Natural killer cell (primary cell): Measurements from ENCODE around the gene SIK3. TPM values are rescaled to one million over a fixed set of nuclear protein-coding genes. Genes with fewer than 3 reads are reported as not detected.
A peak's percentile ranks its signal among the peaks of the same experiment; 100 is the strongest.
"Not testable (repeated sequence)": the region's sequence is repeated elsewhere in the genome, so short reads cannot be mapped to it uniquely, and the experiment has no call there.

Experiments
- ATAC-seq, 3 donors: fragments of 150-1000 bp in 2 of 3; fragments of 200-7000 bp in 1 of 3; cut with Tn5 transposase; 1 replicate in 1 of 3; 2 replicates in 2 of 3; pipeline ENCODE4 v1.10.0; 2021; ENCODE audit warnings: mild to moderate bottlenecking in 2 of 3, moderate library complexity in 2 of 3
- DNase-seq, 2 donors: peaks; one replicate each; pipeline versions ENCODE4 v3.0.0 to v3.0.0-alpha.2; 2013 to 2021; ENCODE audit warnings: mixed read lengths in 1 of 2
- H3K27ac ChIP-seq: one replicate; pipeline ENCODE4 v1.5.1; 2013; ENCODE audit warnings: mild to moderate bottlenecking, low read length
- H3K27me3 ChIP-seq: one replicate; pipeline ENCODE4 v1.6.1; 2013; ENCODE audit warnings: low read length; ENCODE audit not compliant: control insufficient read depth, insufficient read depth
- H3K36me3 ChIP-seq: one replicate; pipeline ENCODE4 v1.6.1; 2013; ENCODE audit warnings: low read length; ENCODE audit not compliant: control insufficient read depth, insufficient read depth
- H3K4me1 ChIP-seq: one replicate; pipeline ENCODE4 v1.6.1; 2013; ENCODE audit warnings: low read length; ENCODE audit not compliant: control insufficient read depth, insufficient read depth
- H3K4me3 ChIP-seq: one replicate; pipeline ENCODE4 v1.5.1; 2013; ENCODE audit warnings: low read length
- H3K9me3 ChIP-seq: one replicate; pipeline ENCODE4 v1.6.1; 2013; ENCODE audit warnings: low read length; ENCODE audit not compliant: control insufficient read depth, insufficient read depth
- H3K27ac Mint-ChIP-seq, 2 donors: one replicate each; pipeline ENCODE4 v1.8.0; 2022; ENCODE audit warnings: mild to moderate bottlenecking in 2 of 2, mixed read lengths in 2 of 2, moderate library complexity in 1 of 2
- H3K27me3 Mint-ChIP-seq, 2 donors: one replicate each; pipeline ENCODE4 v1.8.0; 2022; ENCODE audit warnings: low read depth in 2 of 2, mixed read lengths in 2 of 2
- H3K36me3 Mint-ChIP-seq: one replicate; pipeline ENCODE4 v1.8.0; 2022; ENCODE audit warnings: mixed read lengths
- H3K4me1 Mint-ChIP-seq, 2 donors: one replicate each; pipeline ENCODE4 v1.8.0; 2022; ENCODE audit warnings: mixed read lengths in 2 of 2
- H3K4me3 Mint-ChIP-seq: one replicate; pipeline ENCODE4 v1.8.0; 2022; ENCODE audit warnings: mild to moderate bottlenecking, moderate library complexity, mixed read lengths
- H3K9me3 Mint-ChIP-seq, 2 donors: one replicate each; pipeline ENCODE4 v1.8.0; 2022; ENCODE audit warnings: mixed read lengths in 2 of 2
- CTCF ChIP-seq: fragments of 200-600 bp; IDR thresholded peaks from one replicate; pipeline ENCODE4 v1.8.0; 2022; ENCODE audit warnings: antibody characterized with exemption
- WGBS: methylation state at CpG from one replicate; pipeline ENCODE4 v1.1.7; 2013; ENCODE audit warnings: missing lambda C conversion rate; ENCODE audit not compliant: insufficient coverage; 5-methylcytosine and 5-hydroxymethylcytosine counted together
- intact Hi-C: fragments of 100-400 bp; cut with micrococcal nuclease; formaldehyde crosslinking; loops from one replicate; pipeline ENCODE4 v1.14.2; 2022
- total RNA-seq, 4 donors: library from RNA; stranded (reverse); fragments of 120-200 nt in 1 of 4; gene quantifications; one replicate each; pipeline versions ENCODE4 v1.2.3 to v1.2.4, GENCODE V29; 2013 to 2022

Gene SIK3
- total RNA-seq, 3 donors from 2014 or later (not counting 1 experiment from before 2014, with no cell fraction given), result 71.6 to 120 (median 119) TPM

DNA sequence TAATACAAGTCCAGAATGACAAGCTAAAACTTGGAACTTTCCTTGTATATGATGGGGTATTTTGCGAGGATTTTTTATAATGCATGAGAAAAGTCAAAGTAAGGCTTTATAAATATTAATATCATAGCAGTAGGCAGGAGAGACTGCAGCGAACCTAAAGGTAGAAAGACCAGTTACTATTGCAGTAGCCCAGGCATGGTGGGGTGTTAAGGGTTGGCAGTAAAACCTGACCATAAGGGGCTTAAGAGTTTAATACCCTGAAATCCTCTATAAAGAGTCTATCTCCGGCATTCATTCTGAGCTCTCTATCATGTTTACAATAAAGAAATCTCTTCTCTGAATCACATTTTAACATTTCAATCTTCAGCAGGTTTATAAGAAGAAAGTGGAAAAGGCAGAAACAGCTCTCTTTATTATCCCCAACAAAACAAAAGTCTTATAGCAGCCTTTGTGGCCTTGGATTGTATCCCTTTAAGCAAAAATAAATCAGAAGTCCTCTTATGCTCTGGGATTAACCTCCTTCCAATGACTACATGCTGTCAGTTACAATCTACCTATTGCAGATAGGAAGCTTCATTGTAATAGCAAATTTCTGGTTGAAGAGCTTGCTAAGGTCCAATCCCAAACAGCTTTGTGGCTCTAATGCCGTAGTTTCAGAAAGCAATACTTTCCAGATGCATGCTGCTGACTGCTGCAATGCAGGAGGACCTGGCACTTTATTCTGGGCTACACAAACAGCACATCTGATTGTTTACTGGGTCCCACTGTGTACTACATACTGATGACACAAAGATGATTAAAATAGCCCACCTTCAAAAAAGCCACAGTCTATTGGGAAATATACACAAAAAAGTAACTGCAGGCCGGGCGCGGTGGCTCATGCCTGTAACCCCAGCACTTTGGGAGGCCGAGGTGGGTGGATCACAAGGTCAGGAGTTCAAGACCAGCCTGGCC lies 45.8 kb downstream of the SIK3 start:
- Histone ChIP-seq H3K27ac (no peak overlapping the region), H3K27me3 (no peaks in the 10 kb centered on the region), H3K9me3 (no peaks in the 10 kb centered on the region), H3K4me1 (no peaks in the 10 kb centered on the region), H3K4me3 (no peak overlapping the region), H3K36me3 (no peaks in the 10 kb centered on the region)
- no peak for TF ChIP-seq CTCF
- H3K27me3 Mint-ChIP-seq, result no peaks in the 10 kb centered on the region
- H3K4me3 Mint-ChIP-seq, result no peak overlapping the region
- peaks cover 13 to 35% of the 10 kb centered on the region in 2 donors for H3K4me1 Mint-ChIP-seq
- no peaks in the 10 kb centered on the region for H3K36me3 Mint-ChIP-seq
- DNase-seq, result no peak
- H3K27ac Mint-ChIP-seq, result no peak overlapping the region
- WGBS, result 83% methylated on average over 4 of the region's 8 CpGs
- ATAC-seq, result no peak
- intact Hi-C loops, result no loop called here
- H3K9me3 Mint-ChIP-seq, result no peaks in the 10 kb centered on the region

GRCh38 chr11:117050121-117050520 lies 48.1 kb downstream of the SIK3 start:
- H3K4me1 ChIP-seq, H3K36me3 ChIP-seq, H3K4me3 Mint-ChIP-seq, H3K36me3 Mint-ChIP-seq, H3K27me3 ChIP-seq, H3K27me3 Mint-ChIP-seq, H3K9me3 ChIP-seq, DNase-seq, H3K27ac Mint-ChIP-seq, ATAC-seq, H3K4me3 ChIP-seq, H3K9me3 Mint-ChIP-seq, H3K27ac ChIP-seq, intact Hi-C loops: not testable (repeated sequence)
- 96% methylated on average over 4 of the region's 9 CpGs for WGBS
- peaks cover 23 to 39% of the 10 kb centered on the region in 2 donors for H3K4me1 Mint-ChIP-seq

DNA sequence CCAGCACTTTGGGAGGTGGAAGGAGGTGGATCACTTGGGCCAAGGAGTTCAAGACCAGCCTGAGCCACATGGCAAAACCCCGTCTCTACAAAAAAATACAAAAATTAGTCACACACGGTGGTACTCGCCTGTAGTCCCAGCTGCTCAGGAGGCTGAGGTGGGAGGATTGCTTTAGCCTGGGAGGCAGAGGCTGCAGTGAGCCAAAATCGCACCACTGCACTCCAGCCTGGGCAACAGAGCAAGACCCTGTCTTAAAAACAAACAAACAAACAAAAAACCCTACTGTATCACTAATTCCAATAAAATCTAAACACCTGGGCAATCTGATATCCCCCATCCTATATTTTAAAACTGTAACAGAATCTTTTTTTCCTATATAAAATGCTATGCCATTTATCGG lies 51.6 kb downstream of the SIK3 start:
- intact Hi-C loops, result loop anchor here (10.0 kb wide), 1 partner anchor 48 kb away; the partner anchor contains the start of gene SIK3

GRCh38 chr11:117045956-117046355 lies 52.3 kb downstream of the SIK3 start:
- no peak for TF ChIP-seq CTCF
- DNase-seq (no peak), ATAC-seq (peak in 2 of 3 donors; percentile 14 to 27)
- Mint-ChIP-seq H3K9me3 (no peaks in the 10 kb centered on the region), H3K4me1 (peaks cover 43 to 56% of the 10 kb centered on the region in 2 donors), H3K4me3 (no peak overlapping the region), H3K27ac (peak overlapping the region in 1 of 2 donors; percentile 67), H3K27me3 (no peaks in the 10 kb centered on the region), H3K36me3 (no peaks in the 10 kb centered on the region)
- no peak overlapping the region for H3K27ac ChIP-seq
- H3K36me3 ChIP-seq, result no peaks in the 10 kb centered on the region
- intact Hi-C loops, result loop anchor here (10.0 kb wide), 1 partner anchor 49 kb away; the partner anchor contains the start of gene SIK3
- no peaks in the 10 kb centered on the region for H3K27me3 ChIP-seq
- 70% methylated on average over 1 of the region's 1 CpG for WGBS
- no peaks in the 10 kb centered on the region for H3K9me3 ChIP-seq
- H3K4me3 ChIP-seq, result no peak overlapping the region
- H3K4me1 ChIP-seq, result peaks cover 3% of the 10 kb centered on the region

More for the DNA sequence above, 51.6 kb downstream of the SIK3 start:
- ATAC-seq, H3K4me1 ChIP-seq, H3K27me3 Mint-ChIP-seq, DNase-seq, H3K36me3 Mint-ChIP-seq, H3K27me3 ChIP-seq, H3K9me3 Mint-ChIP-seq, H3K36me3 ChIP-seq, H3K9me3 ChIP-seq, H3K4me3 Mint-ChIP-seq, H3K4me3 ChIP-seq, H3K27ac ChIP-seq: not testable (repeated sequence)
- peaks cover 42 to 56% of the 10 kb centered on the region in 2 donors for H3K4me1 Mint-ChIP-seq
- peak overlapping the region in 1 of 2 donors; percentile 67 for H3K27ac Mint-ChIP-seq
- WGBS, result 92% methylated on average over 4 of the region's 5 CpGs
